ENCODE measurements around the gene BNC2. TPM values are rescaled to one million over a fixed set of nuclear protein-coding genes. Genes with fewer than 3 reads are reported as not detected.

Gene BNC2
- total RNA-seq, 1 donor from 2014 or later = 2.4 TPM

GRCh38 chr9:16426716-16427115 lies 443.8 kb downstream of the BNC2 start:
- no peaks in the 10 kb centered on the region for H3K9me3 ChIP-seq (ENCODE audit: low read depth)
- no peak overlapping the region for H3K4me3 Mint-ChIP-seq
- no peak for DNase-seq (ENCODE audit: low spot score)
- H4K20me1 ChIP-seq (ENCODE audit: low read depth) = no peaks in the 10 kb centered on the region
- no peak overlapping the region for H3K27ac ChIP-seq
- no peak overlapping the region for H3K27ac Mint-ChIP-seq
- peaks cover 48% of the 10 kb centered on the region for H3K27me3 ChIP-seq
- no peak overlapping the region for H3K9ac ChIP-seq
- H3K9me3 Mint-ChIP-seq = no peaks in the 10 kb centered on the region
- peaks cover 14% of the 10 kb centered on the region for H3F3A ChIP-seq (ENCODE audit: low read depth)
- H3K36me3 Mint-ChIP-seq = no peaks in the 10 kb centered on the region
- H3K4me1 ChIP-seq = peaks cover 33% of the 10 kb centered on the region
- H3K27me3 Mint-ChIP-seq (ENCODE audit: insufficient read depth, low read depth) = no peaks in the 10 kb centered on the region
- no peak overlapping the region for H3K4me3 ChIP-seq
- H3K79me2 ChIP-seq (ENCODE audit: low read depth) = no peaks in the 10 kb centered on the region
- no peak for TF ChIP-seq EZH2phosphoT487 (IDR thresholded peaks at IDR 0.05)
- no peak for TF ChIP-seq EZH2 (IDR thresholded peaks at IDR 0.05)
- TF ChIP-seq CTCF (IDR thresholded peaks at IDR 0.05) = no peak
- no peak overlapping the region for H3K4me2 ChIP-seq
- peaks cover 57% of the 10 kb centered on the region for H3K4me1 Mint-ChIP-seq
- H2AFZ ChIP-seq (replicated peaks) = no peak overlapping the region
- H3K36me3 ChIP-seq = no peaks in the 10 kb centered on the region

- Mint-ChIP-seq H3K27me3 (ENCODE audit: insufficient read depth, low read depth) (peaks cover 3% of the 10 kb centered on the region), H3K4me1 (peaks cover 58% of the 10 kb centered on the region), H3K36me3 (no peaks in the 10 kb centered on the region), H3K27ac (no peak overlapping the region), H3K4me3 (no peak overlapping the region), H3K9me3 (no peaks in the 10 kb centered on the region)
- Histone ChIP-seq H3K36me3 (no peaks in the 10 kb centered on the region), H3K27me3 (peaks cover 38% of the 10 kb centered on the region), H3K9me3 (ENCODE audit: low read depth) (no peaks in the 10 kb centered on the region), H3K4me1 (peaks cover 43% of the 10 kb centered on the region), H2AFZ (replicated peaks) (no peak overlapping the region), H3F3A (ENCODE audit: low read depth) (peaks cover 14% of the 10 kb centered on the region), H3K9ac (no peak overlapping the region), H3K27ac (no peak overlapping the region), H3K4me3 (no peak overlapping the region), H4K20me1 (ENCODE audit: low read depth) (no peaks in the 10 kb centered on the region), H3K79me2 (ENCODE audit: low read depth) (no peaks in the 10 kb centered on the region), H3K4me2 (no peak overlapping the region)
- no peak for TF ChIP-seq EZH2 (IDR thresholded peaks at IDR 0.05)
- TF ChIP-seq EZH2phosphoT487 (IDR thresholded peaks at IDR 0.05) = no peak
- no peak for TF ChIP-seq CTCF (IDR thresholded peaks at IDR 0.05)
- no peak for DNase-seq (ENCODE audit: low spot score)
Measured at GRCh38 chr9:16425562-16426231, 444.8 kb downstream of the BNC2 start.

- peaks cover 24% of the 10 kb centered on the region for H3K4me1 ChIP-seq
- Mint-ChIP-seq H3K4me1 (peaks cover 43% of the 10 kb centered on the region), H3K9me3 (no peaks in the 10 kb centered on the region), H3K27ac (peak overlapping the region; percentile 91), H3K27me3 (ENCODE audit: insufficient read depth, low read depth) (peaks cover 3% of the 10 kb centered on the region), H3K36me3 (no peaks in the 10 kb centered on the region), H3K4me3 (no peak overlapping the region)
- no peak for DNase-seq (ENCODE audit: low spot score)
- H3K9me3 ChIP-seq (ENCODE audit: low read depth) = no peaks in the 10 kb centered on the region
- no peaks in the 10 kb centered on the region for H3K36me3 ChIP-seq
- H2AFZ ChIP-seq (replicated peaks) = no peak overlapping the region
- no peak for TF ChIP-seq EZH2phosphoT487 (IDR thresholded peaks at IDR 0.05)
- no peak for TF ChIP-seq CTCF (IDR thresholded peaks at IDR 0.05)
- no peak for TF ChIP-seq EZH2 (IDR thresholded peaks at IDR 0.05)
- no peak overlapping the region for H3K9ac ChIP-seq
- H3K4me3 ChIP-seq = no peak overlapping the region
- no peaks in the 10 kb centered on the region for H4K20me1 ChIP-seq (ENCODE audit: low read depth)
- H3K4me2 ChIP-seq = no peak overlapping the region
- no peaks in the 10 kb centered on the region for H3F3A ChIP-seq (ENCODE audit: low read depth)
- no peaks in the 10 kb centered on the region for H3K79me2 ChIP-seq (ENCODE audit: low read depth)
- H3K27me3 ChIP-seq = peaks cover 5% of the 10 kb centered on the region
- no peak overlapping the region for H3K27ac ChIP-seq
Measured at GRCh38 chr9:16422114-16422513, 448.4 kb downstream of the BNC2 start.
